ENCODE measurements around the gene SNW1. TPM values are rescaled to one million over a fixed set of nuclear protein-coding genes. Genes with fewer than 3 reads are reported as not detected.

SNW1 gene
- polyA plus RNA-seq, 1 donor from 2014 or later, result 81.2 TPM

DNA sequence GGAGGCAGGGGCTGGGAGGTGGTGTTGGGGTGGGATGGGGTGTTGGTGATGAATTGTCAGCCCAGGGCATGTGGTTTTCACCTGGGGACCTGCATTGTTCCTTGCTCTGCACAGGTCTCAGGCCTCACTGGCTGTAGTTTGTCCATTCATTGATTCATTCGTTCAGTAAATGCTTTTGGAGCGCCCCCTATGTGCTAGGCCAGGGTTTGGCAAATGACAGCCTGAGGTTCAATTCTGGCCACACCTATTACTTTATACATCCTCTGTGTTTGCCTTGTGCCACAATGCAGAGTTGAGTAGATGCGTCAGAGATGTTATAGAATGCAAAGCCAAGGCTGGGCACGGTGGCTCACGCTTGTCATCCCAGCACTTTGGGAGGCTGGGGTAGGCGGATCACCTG is 43.6 kb upstream of the SNW1 start:
- no peak overlapping the region for H2AFZ ChIP-seq (ENCODE audit: low read depth, low read length)
- H3K79me2 ChIP-seq (replicated peaks; ENCODE audit: insufficient read depth, low read length), result no peaks in the 10 kb centered on the region
- no peaks in the 10 kb centered on the region for H3F3A ChIP-seq (ENCODE audit: insufficient read depth, low read length, poor library complexity, severe bottlenecking)
- H3K36me3 ChIP-seq (ENCODE audit: insufficient read depth, low read length), result no peaks in the 10 kb centered on the region
- H4K20me1 ChIP-seq (ENCODE audit: insufficient read depth), result no peaks in the 10 kb centered on the region
- H3K9me2 ChIP-seq (ENCODE audit: insufficient read depth, low read length), result no peaks in the 10 kb centered on the region
- no peaks in the 10 kb centered on the region for H3K27me3 ChIP-seq (ENCODE audit: insufficient read depth, low read depth, low read length)
- no peak overlapping the region for H3K9ac ChIP-seq (ENCODE audit: low read length)
- no peak overlapping the region for H3K4me2 ChIP-seq (ENCODE audit: low read length)
- TF ChIP-seq EZH2 (IDR thresholded peaks at IDR 0.05; ENCODE audit: borderline replicate concordance, insufficient read depth, low read length, poor library complexity, severe bottlenecking) (no peak), SMC3 (conservative IDR thresholded peaks at IDR 0.05; ENCODE audit: poor library complexity) (no peak), TAF1 (IDR thresholded peaks at IDR 0.05; ENCODE audit: low read depth) (no peak), POLR2AphosphoS5 (IDR thresholded peaks at IDR 0.05) (no peak), MXI1 (conservative IDR thresholded peaks at IDR 0.05; ENCODE audit: poor library complexity, severe bottlenecking) (no peak), EP300 (conservative IDR thresholded peaks at IDR 0.05; ENCODE audit: poor library complexity, severe bottlenecking) (no peak), RAD21 (conservative IDR thresholded peaks at IDR 0.05) (no peak), REST (IDR thresholded peaks at IDR 0.05; ENCODE audit: borderline replicate concordance) (no peak)
- no peak overlapping the region for H3K4me3 ChIP-seq (ENCODE audit: low read length)
- no peaks in the 10 kb centered on the region for H3K9me3 ChIP-seq (ENCODE audit: low read length)
- no peak overlapping the region for H3K27ac ChIP-seq (ENCODE audit: low read length)

DNA sequence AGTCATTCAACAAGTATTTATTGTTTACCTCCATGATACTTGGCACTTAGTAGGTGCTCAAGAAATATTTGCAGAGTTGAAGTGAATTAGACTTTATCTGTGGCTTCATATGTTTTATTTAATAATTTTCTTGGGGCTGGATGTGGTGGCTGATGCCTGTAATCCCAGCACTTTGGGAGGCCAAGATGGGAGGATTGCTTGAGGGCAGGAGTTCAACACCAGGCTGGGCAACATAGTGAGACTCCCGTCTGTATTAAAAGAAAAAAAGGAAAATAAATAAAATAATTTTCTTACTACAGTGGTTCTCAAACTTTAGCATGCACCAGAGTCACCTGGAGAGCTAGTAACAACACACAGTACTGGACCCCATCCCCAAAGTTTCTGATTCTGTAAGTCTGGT is 39.9 kb upstream of the SNW1 start:
- Histone ChIP-seq H3K9ac (ENCODE audit: low read length) (peak overlapping the region; percentile 72), H3K27me3 (ENCODE audit: insufficient read depth, low read depth, low read length) (no peaks in the 10 kb centered on the region), H3K36me3 (ENCODE audit: insufficient read depth, low read length) (no peaks in the 10 kb centered on the region), H4K20me1 (ENCODE audit: insufficient read depth) (no peaks in the 10 kb centered on the region), H3K27ac (ENCODE audit: low read length) (peak overlapping the region; percentile 33), H3K9me3 (ENCODE audit: low read length) (no peaks in the 10 kb centered on the region), H3K4me2 (ENCODE audit: low read length) (peak overlapping the region; percentile 65), H3K9me2 (ENCODE audit: insufficient read depth, low read length) (no peaks in the 10 kb centered on the region), H3K4me3 (ENCODE audit: low read length) (peak overlapping the region; percentile 87), H3F3A (ENCODE audit: insufficient read depth, low read length, poor library complexity, severe bottlenecking) (no peaks in the 10 kb centered on the region), H2AFZ (ENCODE audit: low read depth, low read length) (peak overlapping the region; percentile 88), H3K79me2 (replicated peaks; ENCODE audit: insufficient read depth, low read length) (no peaks in the 10 kb centered on the region)
- TF ChIP-seq, protein P1, sequence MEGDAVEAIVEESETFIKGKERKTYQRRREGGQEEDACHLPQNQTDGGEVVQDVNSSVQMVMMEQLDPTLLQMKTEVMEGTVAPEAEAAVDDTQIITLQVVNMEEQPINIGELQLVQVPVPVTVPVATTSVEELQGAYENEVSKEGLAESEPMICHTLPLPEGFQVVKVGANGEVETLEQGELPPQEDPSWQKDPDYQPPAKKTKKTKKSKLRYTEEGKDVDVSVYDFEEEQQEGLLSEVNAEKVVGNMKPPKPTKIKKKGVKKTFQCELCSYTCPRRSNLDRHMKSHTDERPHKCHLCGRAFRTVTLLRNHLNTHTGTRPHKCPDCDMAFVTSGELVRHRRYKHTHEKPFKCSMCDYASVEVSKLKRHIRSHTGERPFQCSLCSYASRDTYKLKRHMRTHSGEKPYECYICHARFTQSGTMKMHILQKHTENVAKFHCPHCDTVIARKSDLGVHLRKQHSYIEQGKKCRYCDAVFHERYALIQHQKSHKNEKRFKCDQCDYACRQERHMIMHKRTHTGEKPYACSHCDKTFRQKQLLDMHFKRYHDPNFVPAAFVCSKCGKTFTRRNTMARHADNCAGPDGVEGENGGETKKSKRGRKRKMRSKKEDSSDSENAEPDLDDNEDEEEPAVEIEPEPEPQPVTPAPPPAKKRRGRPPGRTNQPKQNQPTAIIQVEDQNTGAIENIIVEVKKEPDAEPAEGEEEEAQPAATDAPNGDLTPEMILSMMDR (IDR thresholded peaks at IDR 0.05; ENCODE audit: poor library complexity, severe bottlenecking), result no peak

Measured in neural cell (in vitro differentiated cells).